Neuronal stem cell (in vitro differentiated cells): Measurements from ENCODE around the gene TPD52L1.

Source experiments
- DNase-seq: peaks from one replicate; pipeline ENCODE4 v3.0.0-alpha.2; 2013; ENCODE audit warnings: low spot score
- H2AFZ ChIP-seq: one replicate; pipeline ENCODE4 v1.6.1; 2013; ENCODE audit warnings: mild to moderate bottlenecking, low read length, inconsistent platforms
- H2AK5ac ChIP-seq: 2 replicates; pipeline ENCODE4 v1.6.1; 2013; ENCODE audit warnings: low read depth, mild to moderate bottlenecking, inconsistent platforms, low read length, moderate library complexity, mixed read lengths
- H2BK120ac ChIP-seq: 2 replicates; pipeline ENCODE4 v1.6.1; 2013; ENCODE audit warnings: low read depth, mild to moderate bottlenecking, inconsistent platforms, low read length, moderate library complexity, mixed read lengths
- H2BK12ac ChIP-seq: one replicate; pipeline ENCODE4 v1.6.1; 2013; ENCODE audit warnings: low read length, inconsistent platforms
- H2BK15ac ChIP-seq: 2 replicates; pipeline ENCODE4 v1.6.1; 2013; ENCODE audit warnings: mild to moderate bottlenecking, low read length, inconsistent platforms, mixed read lengths
- H2BK5ac ChIP-seq: one replicate; pipeline ENCODE4 v1.6.1; 2013; ENCODE audit warnings: inconsistent platforms, mild to moderate bottlenecking, low read length, moderate library complexity
- H3K14ac ChIP-seq: one replicate; pipeline ENCODE4 v1.6.1; 2013; ENCODE audit warnings: low read length, inconsistent platforms
- H3K18ac ChIP-seq: 2 replicates; pipeline ENCODE4 v1.6.1; 2013; ENCODE audit warnings: low read length, inconsistent platforms
- H3K23ac ChIP-seq: 2 replicates; pipeline ENCODE4 v1.6.1; 2013; ENCODE audit warnings: low read depth, mild to moderate bottlenecking, mixed read lengths, low read length, inconsistent platforms; ENCODE audit not compliant: poor library complexity
- H3K27ac ChIP-seq: replicated peaks from 3 replicates; pipeline ENCODE4 v1.5.1; 2013; ENCODE audit warnings: low read length, inconsistent platforms
- H3K27me3 ChIP-seq, 3 experiments: 2 replicates each; pipeline ENCODE4 v1.6.1; 2013; ENCODE audit warnings: low read length in 3 of 3, mild to moderate bottlenecking in 2 of 3, inconsistent platforms in 1 of 3, low read depth in 1 of 3, mixed read lengths in 1 of 3, moderate library complexity in 1 of 3; ENCODE audit not compliant: control insufficient read depth in 3 of 3, insufficient read depth in 3 of 3
- H3K36me3 ChIP-seq, 2 donors: replicated peaks in 1 of 2; 2 replicates each; pipeline ENCODE4 v1.6.1; 2013; ENCODE audit warnings: low read length in 2 of 2; ENCODE audit not compliant: control insufficient read depth in 2 of 2, insufficient read depth in 2 of 2
- H3K4ac ChIP-seq: 2 replicates; pipeline ENCODE4 v1.6.1; 2013; ENCODE audit warnings: inconsistent platforms, mild to moderate bottlenecking, low read length, moderate library complexity
- H3K4me1 ChIP-seq, 2 donors: 1 replicate in 1 of 2; 2 replicates in 1 of 2; pipeline ENCODE4 v1.6.1; 2013; ENCODE audit warnings: low read length in 2 of 2, low read depth in 1 of 2; ENCODE audit not compliant: control insufficient read depth in 2 of 2, insufficient read depth in 1 of 2
- H3K4me2 ChIP-seq: one replicate; pipeline ENCODE4 v1.6.1; 2013; ENCODE audit warnings: mild to moderate bottlenecking, low read length, inconsistent platforms; ENCODE audit not compliant: insufficient read depth, poor library complexity, severe bottlenecking
- H3K4me3 ChIP-seq, 2 donors: 2 replicates each; pipeline ENCODE4 v1.5.1; 2013; ENCODE audit warnings: low read length in 2 of 2, mild to moderate bottlenecking in 2 of 2, inconsistent platforms in 1 of 2, moderate library complexity in 1 of 2
- H3K79me1 ChIP-seq: one replicate; pipeline ENCODE4 v1.6.1; 2013; ENCODE audit warnings: low read depth, mild to moderate bottlenecking, inconsistent platforms, low read length, moderate library complexity
- H3K9ac ChIP-seq: one replicate; pipeline ENCODE4 v1.6.1; 2013; ENCODE audit warnings: mild to moderate bottlenecking, low read depth, low read length, inconsistent platforms; ENCODE audit not compliant: poor library complexity
- H3K9me3 ChIP-seq, 2 donors: replicated peaks in 1 of 2; 2 replicates each; pipeline versions ENCODE3 to v1.6.1; 2013; ENCODE audit warnings: low read length in 2 of 2, mild to moderate bottlenecking in 2 of 2, inconsistent platforms in 1 of 2, low read depth in 1 of 2, mixed read lengths in 1 of 2, moderate library complexity in 1 of 2; ENCODE audit not compliant: control insufficient read depth in 2 of 2, insufficient read depth in 1 of 2
- H4K8ac ChIP-seq: one replicate; pipeline ENCODE4 v1.6.1; 2013; ENCODE audit warnings: low read depth, mild to moderate bottlenecking, inconsistent platforms, low read length, moderate library complexity
- H4K91ac ChIP-seq: one replicate; pipeline ENCODE4 v1.6.1; 2013; ENCODE audit warnings: low read length, low read depth, mild to moderate bottlenecking, inconsistent platforms; ENCODE audit not compliant: poor library complexity
- WGBS, 2 donors: extraction: QIAGEN DNeasy Blood & Tissue Kit; methylation state at CpG; one replicate each; pipeline ENCODE4 v1.1.7; 2013; ENCODE audit warnings: missing lambda C conversion rate in 2 of 2, mixed read lengths in 1 of 2; ENCODE audit not compliant: insufficient read length in 2 of 2, insufficient replicate concordance in 1 of 2; ENCODE audit errors: extremely low coverage in 2 of 2; 5-methylcytosine and 5-hydroxymethylcytosine counted together

TPD52L1 gene

GRCh38 chr6:125207956-125208355 lies 54.4 kb downstream of the TPD52L1 start:
- Histone ChIP-seq H3K18ac (no peak overlapping the region), H3K4me2 (no peak overlapping the region), H3K4me3 (no peak overlapping the region), H2BK120ac (no peak overlapping the region), H3K36me3 (no peaks in the 10 kb centered on the region), H4K8ac (no peak overlapping the region), H3K27ac (no peak overlapping the region), H3K9ac (no peak overlapping the region), H2AK5ac (no peak overlapping the region), H3K14ac (no peak overlapping the region), H2BK12ac (no peak overlapping the region), H4K91ac (no peak overlapping the region), H3K4ac (no peak overlapping the region), H3K9me3 (peaks cover 0 to 2% of the 10 kb centered on the region in 2 donors), H2AFZ (no peak overlapping the region), H2BK5ac (no peak overlapping the region), H2BK15ac (no peak overlapping the region), H3K27me3 (no peaks in the 10 kb centered on the region), H3K79me1 (no peaks in the 10 kb centered on the region), H3K23ac (no peak overlapping the region), H3K4me1 (peaks cover 2 to 12% of the 10 kb centered on the region in 2 donors)
- no peak for DNase-seq
- no CpG with 5 or more reads among the region's 1 CpG for WGBS, 2 donors

GRCh38 chr6:125208625-125209249 lies 55.2 kb downstream of the TPD52L1 start:
- Histone ChIP-seq H3K79me1 (no peaks in the 10 kb centered on the region), H3K23ac (no peak overlapping the region), H3K4me2 (no peak overlapping the region), H2AK5ac (no peak overlapping the region), H3K36me3 (no peaks in the 10 kb centered on the region), H2BK120ac (no peak overlapping the region), H4K8ac (no peak overlapping the region), H3K14ac (no peak overlapping the region), H2BK12ac (no peak overlapping the region), H2BK15ac (no peak overlapping the region), H3K27ac (no peak overlapping the region), H3K9ac (no peak overlapping the region), H3K4me3 (no peak overlapping the region), H2AFZ (no peak overlapping the region), H3K9me3 (peaks cover 0 to 2% of the 10 kb centered on the region in 2 donors), H2BK5ac (no peak overlapping the region), H3K4ac (no peak overlapping the region), H3K4me1 (peaks cover 0 to 5% of the 10 kb centered on the region in 2 donors), H3K18ac (no peak overlapping the region), H4K91ac (no peak overlapping the region), H3K27me3 (no peaks in the 10 kb centered on the region)
- WGBS, 2 donors, result no CpG with 5 or more reads among the region's 5 CpGs
- no peak for DNase-seq

- Histone ChIP-seq H3K9me3 (no peaks in the 10 kb centered on the region), H2BK12ac (no peak overlapping the region), H4K91ac (no peak overlapping the region), H3K36me3 (no peaks in the 10 kb centered on the region), H2AFZ (no peak overlapping the region), H3K4me2 (no peak overlapping the region), H3K79me1 (no peaks in the 10 kb centered on the region), H4K8ac (no peak overlapping the region), H3K27me3 (no peaks in the 10 kb centered on the region), H2BK15ac (no peak overlapping the region), H3K4me3 (no peak overlapping the region), H3K27ac (no peak overlapping the region), H2BK120ac (no peak overlapping the region), H3K14ac (no peak overlapping the region), H2AK5ac (no peak overlapping the region), H3K4me1 (no peaks in the 10 kb centered on the region), H2BK5ac (no peak overlapping the region), H3K23ac (no peak overlapping the region), H3K18ac (no peak overlapping the region), H3K4ac (no peak overlapping the region), H3K9ac (no peak overlapping the region)
- DNase-seq, result no peak
- no CpG with 5 or more reads among the region's 3 CpGs for WGBS, 2 donors
Measured at GRCh38 chr6:125210667-125211066, 57.1 kb downstream of the TPD52L1 start.

- H2AFZ ChIP-seq, result no peak overlapping the region
- H3K27ac ChIP-seq, result no peak overlapping the region
- H3K27me3 ChIP-seq, result no peaks in the 10 kb centered on the region
- no peaks in the 10 kb centered on the region for H3K36me3 ChIP-seq
- no peaks in the 10 kb centered on the region for H3K9me3 ChIP-seq
- DNase-seq, result no peak
- H2BK5ac ChIP-seq, result no peak overlapping the region
- H2BK120ac ChIP-seq, result no peak overlapping the region
- H2BK12ac ChIP-seq, result no peak overlapping the region
- no peak overlapping the region for H3K9ac ChIP-seq
- no peak overlapping the region for H2AK5ac ChIP-seq
- no peak overlapping the region for H4K91ac ChIP-seq
- no peak overlapping the region for H4K8ac ChIP-seq
- no peaks in the 10 kb centered on the region for H3K79me1 ChIP-seq
- H3K14ac ChIP-seq, result no peak overlapping the region
- no peaks in the 10 kb centered on the region for H3K4me1 ChIP-seq
- no peak overlapping the region for H3K4me2 ChIP-seq
- no peak overlapping the region for H3K4ac ChIP-seq
- no peak overlapping the region for H3K23ac ChIP-seq
- no peak overlapping the region for H2BK15ac ChIP-seq
- no peak overlapping the region for H3K18ac ChIP-seq
- no peak overlapping the region for H3K4me3 ChIP-seq
- no CpG with 5 or more reads among the region's 6 CpGs for WGBS, 2 donors
Measured at GRCh38 chr6:125211352-125211751, 57.8 kb downstream of the TPD52L1 start.
